ENCODE measurements around the gene TUFM. TPM values are rescaled to one million over a fixed set of nuclear protein-coding genes. Genes with fewer than 3 reads are reported as not detected.

TUFM gene
- total and polyA plus RNA-seq, 2 of the 8 experiments (the other 6 are each of a cell fraction or from before 2014, with no cell fraction given) = 216 to 249 TPM

Small RNA genes within 50 kb of the gene (microRNA-seq; reads per million reads assigned to microRNA genes)
- 0 reads per million in 2 experiments for gene MIR4721 (ENCODE audit: borderline microRNAs expressed in 2 of 2, borderline number of aligned reads in 2 of 2, borderline replicate concordance in 1 of 2)

Small RNA genes within 50 kb of the gene (small RNA-seq; reads per million reads assigned to genes)
- gene RF00416 (ENCODE audit: insufficient read depth) = not detected

Other genes with a start within 250 kb of the TUFM start
- gene SULT1A2, start 249.3 kb downstream of the TUFM start, total RNA-seq (2021; fragmentation: NEBNext Ultra II Directional; extraction: Animal tissue kit (Norgen Biotek cat#: 25700)) = 0.23 and 0.35 TPM in 2 replicates
- 0.29 and 0.44 TPM in 2 replicates for gene SULT1A2, start 249.3 kb downstream of the TUFM start, polyA plus RNA-seq (2011; rRNA removed)
- gene SULT1A1, start 236.3 kb downstream of the TUFM start, total RNA-seq (2021; fragmentation: NEBNext Ultra II Directional; extraction: Animal tissue kit (Norgen Biotek cat#: 25700)) = 3.4 and 4.0 TPM in 2 replicates
- gene SULT1A1, start 236.3 kb downstream of the TUFM start, polyA plus RNA-seq (2011; rRNA removed) = 2.0 and 2.1 TPM in 2 replicates
- gene NPIPB8, start 208.3 kb downstream of the TUFM start, total RNA-seq (2021; fragmentation: NEBNext Ultra II Directional; extraction: Animal tissue kit (Norgen Biotek cat#: 25700)) = not detected in 2 replicates
- 0.05 and 0.09 TPM in 2 replicates for gene NPIPB8, start 208.3 kb downstream of the TUFM start, polyA plus RNA-seq (2011; rRNA removed)
- 1,250 and 1,276 TPM in 2 replicates for gene EIF3C, start 134.9 kb downstream of the TUFM start, total RNA-seq (2021; fragmentation: NEBNext Ultra II Directional; extraction: Animal tissue kit (Norgen Biotek cat#: 25700))
- gene EIF3C, start 134.9 kb downstream of the TUFM start, polyA plus RNA-seq (2011; rRNA removed) = 672 and 1,053 TPM in 2 replicates
- gene NPIPB9, start 94.6 kb downstream of the TUFM start, total RNA-seq (2021; fragmentation: NEBNext Ultra II Directional; extraction: Animal tissue kit (Norgen Biotek cat#: 25700)) = 0.96 and 2.4 TPM in 2 replicates
- 0.41 and 0.42 TPM in 2 replicates for gene NPIPB9, start 94.6 kb downstream of the TUFM start, polyA plus RNA-seq (2011; rRNA removed)
- 218 and 227 TPM in 2 replicates for gene ATXN2L, start 23.3 kb downstream of the TUFM start, total RNA-seq (2021; fragmentation: NEBNext Ultra II Directional; extraction: Animal tissue kit (Norgen Biotek cat#: 25700))
- 79.1 and 131 TPM in 2 replicates for gene ATXN2L, start 23.3 kb downstream of the TUFM start, polyA plus RNA-seq (2011; rRNA removed)
- gene SH2B1, start 17.5 kb upstream of the TUFM start, total RNA-seq (2021; fragmentation: NEBNext Ultra II Directional; extraction: Animal tissue kit (Norgen Biotek cat#: 25700)) = 38.5 and 39.7 TPM in 2 replicates
- 32.0 and 57.5 TPM in 2 replicates for gene SH2B1, start 17.5 kb upstream of the TUFM start, polyA plus RNA-seq (2011; rRNA removed)
- gene ATP2A1, start 32.1 kb upstream of the TUFM start, total RNA-seq (2021; fragmentation: NEBNext Ultra II Directional; extraction: Animal tissue kit (Norgen Biotek cat#: 25700)) = 2.4 and 3.0 TPM in 2 replicates
- 1.7 and 3.1 TPM in 2 replicates for gene ATP2A1, start 32.1 kb upstream of the TUFM start, polyA plus RNA-seq (2011; rRNA removed)
- gene RABEP2, start 78.9 kb upstream of the TUFM start, total RNA-seq (2021; fragmentation: NEBNext Ultra II Directional; extraction: Animal tissue kit (Norgen Biotek cat#: 25700)) = 13.3 and 14.9 TPM in 2 replicates
- gene RABEP2, start 78.9 kb upstream of the TUFM start, polyA plus RNA-seq (2011; rRNA removed) = 10.4 and 13.2 TPM in 2 replicates
- gene CD19, start 85.6 kb upstream of the TUFM start, total RNA-seq (2021; fragmentation: NEBNext Ultra II Directional; extraction: Animal tissue kit (Norgen Biotek cat#: 25700)) = 0.21 and 0.65 TPM in 2 replicates
- 0.57 and 2.3 TPM in 2 replicates for gene CD19, start 85.6 kb upstream of the TUFM start, polyA plus RNA-seq (2011; rRNA removed)
- gene NFATC2IP, start 104.6 kb upstream of the TUFM start, total RNA-seq (2021; fragmentation: NEBNext Ultra II Directional; extraction: Animal tissue kit (Norgen Biotek cat#: 25700)) = 54.4 and 56.0 TPM in 2 replicates
- 71.5 and 73.3 TPM in 2 replicates for gene NFATC2IP, start 104.6 kb upstream of the TUFM start, polyA plus RNA-seq (2011; rRNA removed)
- 48.8 and 49.7 TPM in 2 replicates for gene SPNS1, start 128.4 kb upstream of the TUFM start, total RNA-seq (2021; fragmentation: NEBNext Ultra II Directional; extraction: Animal tissue kit (Norgen Biotek cat#: 25700))
- 66.9 and 124 TPM in 2 replicates for gene SPNS1, start 128.4 kb upstream of the TUFM start, polyA plus RNA-seq (2011; rRNA removed)
- gene LAT, start 138.7 kb upstream of the TUFM start, total RNA-seq (2021; fragmentation: NEBNext Ultra II Directional; extraction: Animal tissue kit (Norgen Biotek cat#: 25700)) = 2.7 and 3.0 TPM in 2 replicates
- gene LAT, start 138.7 kb upstream of the TUFM start, polyA plus RNA-seq (2011; rRNA removed) = 3.4 and 6.9 TPM in 2 replicates

Data from H1 (cell line).